GM12875 (cell line): ENCODE measurements around the gene FOXP3.
A peak's percentile ranks its signal among the peaks of the same experiment; 100 is the strongest.

Experiments used
- H3K4me3 ChIP-seq: one replicate; pipeline ENCODE4 v1.5.1; 2011; ENCODE audit warnings: low read depth, low read length, control low read depth
- TF ChIP-seq, protein P1 (sequence below): IDR thresholded peaks from 2 replicates; pipeline ENCODE4 v1.5.1; 2011; ENCODE audit warnings: low read depth, mild to moderate bottlenecking, control low read depth, inconsistent platforms, low read length, moderate library complexity, borderline replicate concordance; ENCODE audit not compliant: insufficient read depth

The FOXP3 gene

DNA sequence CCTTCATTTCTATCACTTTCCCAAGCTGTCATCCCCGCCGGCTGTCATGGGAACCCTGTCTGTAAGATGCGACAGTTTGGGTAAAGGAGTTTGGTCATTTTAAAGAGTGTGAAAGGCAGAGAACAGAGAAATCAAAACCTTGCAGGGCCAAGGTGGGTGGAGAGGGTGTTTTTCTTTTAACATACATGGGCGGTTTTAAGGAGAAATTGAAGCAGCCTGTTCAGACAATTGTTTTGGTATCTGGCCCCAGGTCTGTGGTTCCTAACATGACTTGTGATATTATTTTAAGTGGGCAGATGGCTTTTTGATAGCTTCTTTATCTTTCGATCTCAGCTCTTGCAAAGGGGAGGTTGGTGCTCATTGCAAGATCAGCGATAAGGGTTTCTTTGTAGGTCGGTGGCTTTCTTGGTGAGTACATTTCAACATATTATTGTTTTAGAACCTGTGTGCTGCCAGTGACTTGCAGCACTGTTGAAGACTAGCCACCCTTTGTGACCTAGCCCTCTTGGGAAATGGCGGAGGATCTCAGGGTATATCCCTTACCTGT lies 8.7 kb upstream of the FOXP3 start:
- no peak overlapping the region for H3K4me3 ChIP-seq
- TF ChIP-seq, protein P1, sequence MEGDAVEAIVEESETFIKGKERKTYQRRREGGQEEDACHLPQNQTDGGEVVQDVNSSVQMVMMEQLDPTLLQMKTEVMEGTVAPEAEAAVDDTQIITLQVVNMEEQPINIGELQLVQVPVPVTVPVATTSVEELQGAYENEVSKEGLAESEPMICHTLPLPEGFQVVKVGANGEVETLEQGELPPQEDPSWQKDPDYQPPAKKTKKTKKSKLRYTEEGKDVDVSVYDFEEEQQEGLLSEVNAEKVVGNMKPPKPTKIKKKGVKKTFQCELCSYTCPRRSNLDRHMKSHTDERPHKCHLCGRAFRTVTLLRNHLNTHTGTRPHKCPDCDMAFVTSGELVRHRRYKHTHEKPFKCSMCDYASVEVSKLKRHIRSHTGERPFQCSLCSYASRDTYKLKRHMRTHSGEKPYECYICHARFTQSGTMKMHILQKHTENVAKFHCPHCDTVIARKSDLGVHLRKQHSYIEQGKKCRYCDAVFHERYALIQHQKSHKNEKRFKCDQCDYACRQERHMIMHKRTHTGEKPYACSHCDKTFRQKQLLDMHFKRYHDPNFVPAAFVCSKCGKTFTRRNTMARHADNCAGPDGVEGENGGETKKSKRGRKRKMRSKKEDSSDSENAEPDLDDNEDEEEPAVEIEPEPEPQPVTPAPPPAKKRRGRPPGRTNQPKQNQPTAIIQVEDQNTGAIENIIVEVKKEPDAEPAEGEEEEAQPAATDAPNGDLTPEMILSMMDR = no peak

DNA sequence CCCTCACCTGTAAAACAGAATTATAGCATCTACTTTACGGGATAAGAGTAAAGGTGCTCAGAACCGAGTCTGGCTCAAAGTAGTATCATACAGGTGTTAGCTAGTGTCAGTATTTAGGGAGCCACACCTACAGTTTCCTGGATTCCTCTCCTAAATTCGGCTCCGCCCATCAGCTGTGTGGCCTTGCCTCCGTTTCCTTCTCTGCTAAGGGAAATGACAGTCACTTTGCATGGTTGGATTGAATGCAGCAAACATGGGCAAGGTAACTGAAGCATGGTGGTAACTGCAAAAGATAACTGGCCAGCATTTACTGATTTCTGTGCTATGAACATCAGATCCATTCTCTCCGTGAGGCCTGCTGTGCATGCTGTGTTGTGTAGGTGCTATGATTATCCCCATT lies 7.9 kb upstream of the FOXP3 start:
- no peak overlapping the region for H3K4me3 ChIP-seq
- TF ChIP-seq, protein P1 = no peak

DNA sequence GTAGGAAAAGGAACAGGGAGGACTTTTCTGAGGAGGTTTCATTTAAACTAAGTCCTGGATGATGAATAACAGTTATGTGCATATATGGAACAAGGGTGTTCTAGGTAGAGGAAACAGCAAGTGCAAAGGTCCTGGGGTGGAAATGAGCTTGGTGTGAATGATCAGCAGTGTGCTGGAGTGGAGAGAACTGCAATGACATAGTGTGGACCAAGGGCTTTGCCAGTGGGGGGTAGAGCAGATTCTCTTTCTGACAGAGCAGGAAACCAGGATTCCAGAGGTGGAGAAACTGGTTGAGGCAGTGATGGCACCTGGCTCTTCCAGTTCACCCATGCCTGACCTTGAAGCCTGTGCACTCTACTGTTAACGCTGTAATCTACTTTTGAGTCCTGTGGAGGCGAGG lies 6.8 kb upstream of the FOXP3 start:
- no peak overlapping the region for H3K4me3 ChIP-seq

DNA sequence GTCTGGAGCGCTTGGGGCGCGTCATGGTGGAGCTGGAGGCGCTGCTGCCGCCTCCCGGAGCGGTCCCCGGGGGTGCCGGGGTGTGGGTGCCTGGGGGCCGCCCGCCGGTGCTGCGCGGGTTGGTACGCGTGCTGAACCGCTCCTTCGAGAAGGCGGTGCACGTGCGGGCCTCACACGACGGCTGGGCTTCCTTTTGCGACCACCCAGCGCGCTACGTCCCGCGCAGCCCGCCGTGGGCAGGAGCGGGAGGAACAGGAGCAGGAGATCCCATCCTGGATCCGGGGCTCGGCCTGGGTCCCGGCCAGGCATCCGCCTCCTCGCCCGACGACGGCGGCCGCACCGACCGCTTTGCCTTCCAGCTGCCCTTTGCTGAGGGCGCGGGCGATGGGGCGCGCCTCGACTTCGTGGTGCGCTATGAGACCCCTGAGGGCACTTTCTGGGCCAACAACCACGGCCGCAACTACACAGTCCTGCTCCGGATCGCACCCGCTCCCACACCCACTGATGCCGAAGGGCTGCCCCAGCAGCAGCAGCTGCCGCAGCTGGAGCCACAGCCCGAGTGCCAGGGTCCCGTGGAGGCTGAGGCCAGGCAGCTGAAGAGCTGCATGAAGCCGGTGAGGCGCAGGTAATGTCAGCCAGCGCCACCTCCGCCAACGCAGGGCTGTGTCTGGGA lies 5.9 kb upstream of the FOXP3 start:
- H3K4me3 ChIP-seq = peak overlapping the region; percentile 79
- TF ChIP-seq, protein P1 = no peak

More for the DNA sequence above, 6.8 kb upstream of the FOXP3 start:
- TF ChIP-seq, protein P1 = no peak

DNA sequence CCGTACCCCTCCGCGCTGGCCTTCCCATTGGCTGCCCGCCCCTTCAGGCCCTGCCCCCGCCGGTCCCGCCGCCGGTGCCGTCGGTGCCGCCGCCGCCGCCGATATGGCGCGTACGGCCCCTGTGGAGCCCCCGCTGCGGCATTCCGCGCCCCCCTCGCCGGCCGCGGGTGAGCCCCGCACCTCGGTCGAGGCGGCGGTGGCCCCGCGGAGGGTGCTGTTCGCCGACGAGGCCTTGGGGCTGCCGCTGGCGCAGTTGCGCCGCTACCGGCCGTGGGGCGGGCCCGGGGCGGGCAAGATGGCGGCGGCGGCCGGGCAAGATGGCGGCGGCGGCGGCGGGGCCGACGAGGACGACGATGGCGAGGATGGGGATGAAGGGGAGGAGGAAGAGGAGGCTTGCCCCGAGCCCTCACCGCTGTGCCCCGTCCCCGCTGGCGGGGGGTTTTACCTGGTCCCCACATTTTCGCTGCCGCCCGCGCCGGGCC lies 5.3 kb upstream of the FOXP3 start, which contains the start of gene PPP1R3F:
Gene PPP1R3F (plus strand): TSS at position 27 of the 482 bp plus-strand sequence. CDS start 77 bp downstream, at position 104.
- H3K4me3 ChIP-seq = peak within 1 kb of the TSS; percentile 79
- TF ChIP-seq, protein P1 = no peak

DNA sequence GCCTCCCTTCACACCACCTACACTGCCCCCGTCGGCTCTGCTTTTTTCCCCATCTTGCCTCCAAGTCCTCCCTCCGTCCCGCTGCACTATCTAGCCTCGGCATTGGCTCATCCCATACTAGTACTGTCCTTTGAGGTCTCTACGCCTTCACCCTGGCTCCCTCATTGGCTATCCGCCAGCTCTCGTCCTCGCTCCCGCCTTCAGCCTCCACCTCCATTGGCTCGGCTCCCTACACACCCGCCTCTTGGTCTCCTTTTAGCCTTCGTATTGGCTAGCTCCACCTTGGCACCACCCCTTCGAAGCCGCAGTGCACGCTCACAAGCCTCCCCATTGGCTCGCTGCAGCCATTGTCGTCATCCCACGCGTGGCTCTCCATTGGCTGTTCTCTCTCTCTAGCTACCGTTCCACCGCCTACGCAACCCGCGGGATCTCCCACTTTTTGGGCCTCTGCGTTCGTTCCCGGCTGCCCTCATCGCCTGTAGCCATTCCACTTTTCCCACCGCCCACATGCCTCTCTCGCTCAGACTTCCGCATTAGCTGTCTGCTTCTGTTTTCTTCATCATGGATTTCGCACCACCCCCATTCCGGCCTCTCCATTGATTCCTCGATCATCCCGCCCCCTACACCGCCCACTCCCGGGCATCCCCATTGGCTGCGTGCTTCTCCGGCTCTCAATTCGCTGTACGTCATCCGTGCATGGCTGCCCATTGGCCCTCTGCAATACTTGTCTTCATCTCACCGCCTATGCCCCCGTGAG lies 4.7 kb upstream of the FOXP3 start:
- peak overlapping the region; percentile 73 for H3K4me3 ChIP-seq
- TF ChIP-seq, protein P1 = no peak
